Hematopoietic multipotent progenitor cell treated with erythropoietin and hydrocortisone succinate and interleukin-3 and kit ligand, for 15 days (in vitro differentiated cells): Measurements from ENCODE around the gene TRMT2B.
"Not testable (repeated sequence)": the region's sequence is repeated elsewhere in the genome, so short reads cannot be mapped to it uniquely, and the experiment has no call there.

Source experiments
- DNase-seq: peaks from one replicate; pipeline ENCODE4 v3.0.0-alpha.2; 2015; ENCODE audit warnings: low spot score

Gene TRMT2B

GRCh38 chrX:100999451-100999850 is 52.5 kb downstream of the TRMT2B start:
- DNase-seq, result no peak

- DNase-seq, result no peak
These were observed 56.4 kb downstream of the TRMT2B start for GRCh38 chrX:100995469-100995868.

GRCh38 chrX:100994352-100995281 is 57.3 kb downstream of the TRMT2B start:
- peak; percentile 2 for DNase-seq

- no peak for DNase-seq
These were observed 61.8 kb downstream of the TRMT2B start for GRCh38 chrX:100990139-100990538.

- DNase-seq, result no peak
These were observed 67.1 kb downstream of the TRMT2B start for GRCh38 chrX:100984818-100985217.

GRCh38 chrX:100981498-100981845 is 70.4 kb downstream of the TRMT2B start:
- not testable (repeated sequence) for DNase-seq

GRCh38 chrX:100980608-100981497 is 71.1 kb downstream of the TRMT2B start:
- DNase-seq, result no peak

- DNase-seq, result no peak
These were observed 71.9 kb downstream of the TRMT2B start for GRCh38 chrX:100979881-100980607.

GRCh38 chrX:100976211-100976610 is 75.7 kb downstream of the TRMT2B start:
- no peak for DNase-seq

- no peak for DNase-seq
These were observed 76.7 kb downstream of the TRMT2B start for GRCh38 chrX:100975212-100975611.

- DNase-seq, result no peak
These were observed 78.5 kb downstream of the TRMT2B start for GRCh38 chrX:100973411-100973810.

GRCh38 chrX:100969936-100970335 is 82.0 kb downstream of the TRMT2B start:
- no peak for DNase-seq

GRCh38 chrX:100969408-100969807 is 82.5 kb downstream of the TRMT2B start, which contains the start of gene ARL13A:
ARL13A (plus strand) TSS chrX:100969708; CDS start chrX:100973690, 3,982 bp downstream.
- no peak for DNase-seq

- DNase-seq, result no peak
These were observed 87.5 kb downstream of the TRMT2B start for GRCh38 chrX:100964362-100964761.

- no peak for DNase-seq
These were observed 89.1 kb downstream of the TRMT2B start for GRCh38 chrX:100962811-100963210.
